ENCODE results near the gene ALKBH6. TPM values are rescaled to one million over a fixed set of nuclear protein-coding genes. Genes with fewer than 3 reads are reported as not detected.

The ALKBH6 gene
- total RNA-seq, 1 donor from 2014 or later = 23.7 TPM

DNA sequence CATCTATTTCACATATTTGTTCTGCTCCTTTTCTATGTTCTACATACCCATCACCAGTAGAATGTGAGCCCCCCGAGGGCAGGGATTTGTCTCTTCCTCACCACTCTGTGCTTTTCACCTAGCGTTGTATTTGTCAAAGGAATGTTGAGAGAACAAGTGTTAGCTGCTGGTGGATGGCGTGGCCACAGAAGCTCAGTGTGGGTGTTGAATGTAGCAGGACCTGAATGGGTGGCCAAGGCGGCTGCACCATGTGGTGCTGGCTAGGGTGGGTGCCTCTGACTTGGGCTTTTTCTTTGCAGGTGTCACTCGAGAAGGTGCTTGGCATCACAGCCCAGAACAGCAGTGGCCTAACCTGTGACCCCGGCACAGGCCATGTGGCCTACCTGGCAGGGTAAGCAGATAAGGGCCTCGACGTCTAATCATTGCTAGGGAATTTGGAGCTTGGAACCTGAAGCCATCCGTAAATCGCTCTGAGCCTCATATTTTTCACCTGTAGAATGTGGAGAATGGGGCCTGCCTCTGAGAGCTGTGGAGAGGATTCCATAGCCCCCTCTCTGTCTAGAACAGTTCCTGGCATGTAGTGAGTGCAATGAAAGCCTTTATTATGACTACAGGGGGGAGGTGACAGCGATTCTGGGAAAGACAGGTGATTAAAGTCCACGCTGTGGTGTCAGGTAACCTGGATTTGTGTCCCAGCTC is 44.6 kb upstream of the ALKBH6 start:
- Mint-ChIP-seq H3K9me3 (no peaks in the 10 kb centered on the region), H3K36me3 (ENCODE audit: low read depth) (peaks cover 6% of the 10 kb centered on the region), H3K4me1 (peaks cover 26% of the 10 kb centered on the region), H3K4me3 (peak overlapping the region; percentile 87), H3K27ac (ENCODE audit: unreplicated experiment) (no peak overlapping the region), H3K27me3 (ENCODE audit: low read depth) (no peaks in the 10 kb centered on the region)
- TF ChIP-seq CTCF (conservative IDR thresholded peaks at IDR 0.05) = no peak
- no peak for DNase-seq (ENCODE audit: low read depth, low spot score)

- Mint-ChIP-seq H3K4me3 (peak within 1 kb of the TSS; percentile 96), H3K4me1 (peaks cover 39% of the 10 kb centered on the region), H3K27ac (ENCODE audit: unreplicated experiment) (peak within 1 kb of the TSS; percentile 100), H3K9me3 (no peaks in the 10 kb centered on the region), H3K27me3 (ENCODE audit: low read depth) (no peaks in the 10 kb centered on the region), H3K36me3 (ENCODE audit: low read depth) (peaks cover under 1% of the 10 kb centered on the region)
- TF ChIP-seq CTCF (conservative IDR thresholded peaks at IDR 0.05) = peak; percentile 4
- DNase-seq (ENCODE audit: low read depth, low spot score) = peak; percentile 90
Observed at GRCh38 chr19:36054733-36055686, 41.0 kb upstream of the ALKBH6 start, which contains the start of gene WDR62. Gene WDR62 (plus strand): TSS chr19:36054897. CDS start chr19:36054972, 75 bp downstream.

DNA sequence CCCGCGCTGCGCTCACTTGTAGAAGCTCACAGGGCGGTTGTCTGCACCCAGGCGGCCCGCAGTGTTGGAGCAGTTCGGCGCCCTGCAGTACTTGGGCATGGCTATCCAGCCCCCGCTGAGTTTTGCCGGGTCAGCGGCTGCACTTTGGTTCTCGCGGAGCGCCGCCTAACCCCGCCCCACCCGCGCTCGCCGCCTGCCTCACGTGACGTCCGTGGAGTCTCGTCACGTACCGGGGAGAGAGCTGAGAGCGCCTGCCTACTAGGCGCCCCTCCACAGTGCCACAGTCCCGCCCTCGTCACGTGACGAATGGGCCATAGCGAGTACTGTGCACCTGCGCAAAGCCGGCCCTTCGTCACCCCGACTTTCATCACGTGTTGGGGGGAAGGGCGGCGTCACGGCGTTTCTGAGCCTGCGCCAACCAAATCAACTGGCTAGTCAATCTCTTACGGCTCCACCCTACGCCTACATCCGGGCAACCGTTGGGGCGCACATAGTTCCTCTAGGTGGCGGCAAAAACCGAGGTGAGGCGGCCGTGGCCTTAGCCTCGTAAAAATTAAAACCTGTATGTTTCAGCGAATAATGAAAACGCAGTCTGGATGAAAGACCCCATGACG is 40.2 kb upstream of the ALKBH6 start, which contains the start of gene THAP8:
TSS of gene THAP8 (minus strand) at position 167 of the 614 bp plus-strand sequence. CDS start at position 99, 68 bp downstream.
- no peaks in the 10 kb centered on the region for H3K36me3 Mint-ChIP-seq (ENCODE audit: low read depth)
- DNase-seq (ENCODE audit: low read depth, low spot score) = peak; percentile 98
- peak within 1 kb of the TSS; percentile 100 for H3K27ac Mint-ChIP-seq (ENCODE audit: unreplicated experiment)
- H3K27me3 Mint-ChIP-seq (ENCODE audit: low read depth) = no peaks in the 10 kb centered on the region
- TF ChIP-seq CTCF (conservative IDR thresholded peaks at IDR 0.05) = peak; percentile 57
- no peaks in the 10 kb centered on the region for H3K9me3 Mint-ChIP-seq
- peaks cover 39% of the 10 kb centered on the region for H3K4me1 Mint-ChIP-seq
- peak within 1 kb of the TSS; percentile 96 for H3K4me3 Mint-ChIP-seq

- no peak for DNase-seq (ENCODE audit: low read depth, low spot score)
- Mint-ChIP-seq H3K27ac (ENCODE audit: unreplicated experiment) (peak overlapping the region; percentile 24), H3K4me1 (peaks cover 36% of the 10 kb centered on the region), H3K36me3 (ENCODE audit: low read depth) (no peaks in the 10 kb centered on the region), H3K27me3 (ENCODE audit: low read depth) (no peaks in the 10 kb centered on the region), H3K9me3 (no peaks in the 10 kb centered on the region), H3K4me3 (peak overlapping the region; percentile 72)
- TF ChIP-seq CTCF (conservative IDR thresholded peaks at IDR 0.05) = no peak
Observed at GRCh38 chr19:36051637-36052036, 37.6 kb upstream of the ALKBH6 start.

DNA sequence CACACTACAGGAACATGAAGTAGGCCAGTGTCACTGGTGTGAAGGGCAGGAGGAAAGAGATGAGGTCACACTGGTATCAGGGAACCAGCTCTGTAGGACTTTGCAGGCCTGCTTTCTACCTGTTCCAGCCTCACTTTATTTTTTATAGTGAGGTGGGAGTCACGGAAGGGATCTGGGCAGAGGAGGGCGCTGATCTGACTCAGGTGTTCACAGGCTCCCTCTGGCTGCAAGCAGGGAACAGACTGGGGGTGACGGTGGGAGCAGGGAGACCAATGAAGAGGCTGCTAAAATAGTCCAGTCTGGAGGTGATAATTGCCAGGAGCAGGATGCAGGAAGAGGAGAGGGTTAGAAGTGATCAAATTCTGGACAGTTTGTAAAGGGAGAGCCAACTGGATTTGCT is 37.2 kb upstream of the ALKBH6 start:
- Mint-ChIP-seq H3K4me3 (peak overlapping the region; percentile 72), H3K27me3 (ENCODE audit: low read depth) (no peaks in the 10 kb centered on the region), H3K9me3 (no peaks in the 10 kb centered on the region), H3K36me3 (ENCODE audit: low read depth) (peaks cover under 1% of the 10 kb centered on the region), H3K27ac (ENCODE audit: unreplicated experiment) (peak overlapping the region; percentile 24), H3K4me1 (peaks cover 32% of the 10 kb centered on the region)
- DNase-seq (ENCODE audit: low read depth, low spot score) = no peak
- TF ChIP-seq CTCF (conservative IDR thresholded peaks at IDR 0.05) = no peak
